Ascending aorta (tissue), 2 donors: ENCODE measurements around the gene BSPRY. TPM values are rescaled to one million over a fixed set of nuclear protein-coding genes. Genes with fewer than 3 reads are reported as not detected.

ENCODE experiments used
- DNase-seq, 2 donors: peaks; one replicate each; pipeline ENCODE4 v3.0.0-alpha.2; 2019; ENCODE audit warnings: low spot score in 2 of 2
- H3K27ac ChIP-seq, 2 donors: fragments of 200-600 bp; sonication (generic); one replicate each; pipeline ENCODE4 v1.5.1; 2016 to 2017; ENCODE audit warnings: mild to moderate bottlenecking in 1 of 2
- H3K27me3 ChIP-seq: fragments of 200-600 bp; sonication (generic); one replicate; pipeline ENCODE4 v1.5.1; 2017
- H3K36me3 ChIP-seq, 2 donors: fragments of 200-600 bp; sonication (generic); one replicate each; pipeline ENCODE4 v1.5.1; 2016
- H3K4me1 ChIP-seq, 2 donors: fragments of 200-600 bp; sonication (generic); one replicate each; pipeline ENCODE4 v1.5.1; 2016 to 2017; ENCODE audit warnings: mild to moderate bottlenecking in 1 of 2
- H3K4me3 ChIP-seq, 2 donors: fragments of 200-600 bp; sonication (generic); one replicate each; pipeline ENCODE4 v1.5.1; 2016 to 2017; ENCODE audit warnings: mild to moderate bottlenecking in 1 of 2
- H3K9me3 ChIP-seq, 2 donors: fragments of 200-600 bp; sonication (generic); one replicate each; pipeline ENCODE4 v1.5.1; 2016
- CTCF ChIP-seq, 3 experiments: fragments of 200-600 bp in 2 of 3; fragments of 450-650 bp in 1 of 3; sonication (generic) in 2 of 3; IDR thresholded peaks; one replicate each; pipeline ENCODE4 v1.5.1; 2016 to 2019; ENCODE audit warnings: antibody characterized with exemption in 3 of 3, mild to moderate bottlenecking in 1 of 3, moderate library complexity in 1 of 3
- intact Hi-C: fragments of 100-400 bp; cut with DNase I; formaldehyde crosslinking; loops from one replicate; pipeline ENCODE4 v1.15.1; 2023
- total RNA-seq: library from RNA; depleted of rRNA; stranded (reverse); fragments of >200 nt; gene quantifications from one replicate; pipeline ENCODE4 v1.1.0, GENCODE V29; 2016

Gene BSPRY
- total RNA-seq, 1 donor from 2014 or later: not detected

DNA sequence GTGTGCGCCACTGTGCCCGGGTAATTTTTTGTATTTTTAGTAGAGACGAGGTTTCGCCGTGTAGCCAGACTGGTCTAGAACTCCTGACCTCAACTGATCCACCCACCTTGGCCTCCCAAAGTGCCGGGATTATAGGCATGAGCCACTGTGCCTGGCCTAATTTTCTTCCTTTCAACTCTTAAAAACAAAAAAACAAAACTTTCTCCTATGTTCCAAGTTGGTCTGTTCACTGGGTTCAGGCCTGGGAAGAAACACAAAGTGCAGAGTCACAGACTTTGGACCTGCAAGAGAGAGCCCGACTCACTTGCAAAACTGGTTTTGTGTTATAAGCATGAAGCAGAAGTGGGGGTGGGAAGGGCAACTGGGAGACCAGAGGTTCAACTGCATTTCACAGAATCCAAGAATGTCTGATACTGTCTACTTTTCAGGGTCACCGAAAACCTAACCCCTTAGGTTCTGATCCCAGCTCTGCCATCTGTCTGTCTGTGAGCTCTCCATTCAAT, 32.6 kb downstream of the BSPRY start:
- TF ChIP-seq CTCF (IDR thresholded peaks at IDR 0.05): no peak
- intact Hi-C loops: no loop called here

GRCh38 chr9:113386571-113387393, 37.4 kb downstream of the BSPRY start:
- DNase-seq: no peak
- H3K9me3 ChIP-seq: no peaks in the 10 kb centered on the region
- no peaks in the 10 kb centered on the region for H3K4me1 ChIP-seq
- peaks cover 36 to 54% of the 10 kb centered on the region in 2 donors for H3K36me3 ChIP-seq
- no peaks in the 10 kb centered on the region for H3K27me3 ChIP-seq
- H3K27ac ChIP-seq: no peak overlapping the region
- TF ChIP-seq CTCF (IDR thresholded peaks at IDR 0.05): no peak
- no peak overlapping the region for H3K4me3 ChIP-seq
- intact Hi-C loops: no loop called here

More for the DNA sequence above, 32.6 kb downstream of the BSPRY start:
- Histone ChIP-seq H3K27ac (no peak overlapping the region), H3K36me3 (peaks cover 0 to 5% of the 10 kb centered on the region in 2 donors), H3K4me3 (no peak overlapping the region), H3K4me1 (no peaks in the 10 kb centered on the region), H3K27me3 (no peaks in the 10 kb centered on the region), H3K9me3 (no peaks in the 10 kb centered on the region)
- no peak for DNase-seq

- Histone ChIP-seq H3K36me3 (peaks cover 44 to 59% of the 10 kb centered on the region in 2 donors), H3K4me3 (no peak overlapping the region), H3K9me3 (no peaks in the 10 kb centered on the region), H3K4me1 (no peaks in the 10 kb centered on the region), H3K27ac (no peak overlapping the region), H3K27me3 (no peaks in the 10 kb centered on the region)
- intact Hi-C loops: no loop called here
- DNase-seq: no peak
- no peak for TF ChIP-seq CTCF (IDR thresholded peaks at IDR 0.05)
These were observed 38.4 kb downstream of the BSPRY start for GRCh38 chr9:113387560-113388230.

- no peak overlapping the region for H3K4me3 ChIP-seq
- intact Hi-C loops: no loop called here
- no peak for DNase-seq
- TF ChIP-seq CTCF (IDR thresholded peaks at IDR 0.05): no peak
- H3K36me3 ChIP-seq: peaks cover 47 to 66% of the 10 kb centered on the region in 2 donors
- H3K27me3 ChIP-seq: no peaks in the 10 kb centered on the region
- no peaks in the 10 kb centered on the region for H3K4me1 ChIP-seq
- H3K27ac ChIP-seq: no peak overlapping the region
- no peaks in the 10 kb centered on the region for H3K9me3 ChIP-seq
These were observed 39.5 kb downstream of the BSPRY start for GRCh38 chr9:113388833-113389232.

GRCh38 chr9:113389451-113389850, 40.1 kb downstream of the BSPRY start:
- Histone ChIP-seq H3K9me3 (no peaks in the 10 kb centered on the region), H3K4me1 (no peaks in the 10 kb centered on the region), H3K36me3 (peaks cover 47 to 66% of the 10 kb centered on the region in 2 donors), H3K4me3 (no peak overlapping the region), H3K27ac (no peak overlapping the region), H3K27me3 (no peaks in the 10 kb centered on the region)
- no peak for TF ChIP-seq CTCF (IDR thresholded peaks at IDR 0.05)
- DNase-seq: no peak
- intact Hi-C loops: no loop called here
